ENCODE results near the gene SLC2A4RG.

Gene SLC2A4RG

GRCh38 chr20:63696306-63696627, 43.3 kb upstream of the SLC2A4RG start:
- Mint-ChIP-seq H3K36me3 (ENCODE audit: low read depth) (peaks cover 5% of the 10 kb centered on the region), H3K9me3 (peaks cover 3% of the 10 kb centered on the region), H3K27ac (no peak overlapping the region), H3K27me3 (ENCODE audit: low read depth, poor library complexity) (no peaks in the 10 kb centered on the region), H3K4me3 (no peak overlapping the region), H3K4me1 (peaks cover 26% of the 10 kb centered on the region)
- DNase-seq, result no peak
- TF ChIP-seq CTCF (IDR thresholded peaks at IDR 0.05), result no peak

- Mint-ChIP-seq H3K27ac (no peak within 1 kb of the TSS), H3K27me3 (ENCODE audit: low read depth, poor library complexity) (no peaks in the 10 kb centered on the region), H3K36me3 (ENCODE audit: low read depth) (peaks cover 5% of the 10 kb centered on the region), H3K4me1 (peaks cover 24% of the 10 kb centered on the region), H3K4me3 (no peak within 1 kb of the TSS), H3K9me3 (peaks cover 3% of the 10 kb centered on the region)
- peak; percentile 32 for DNase-seq
- no peak for TF ChIP-seq CTCF (IDR thresholded peaks at IDR 0.05)
These were observed 42.8 kb upstream of the SLC2A4RG start, which contains the start of gene TNFRSF6B for GRCh38 chr20:63696628-63697356. TSS of gene TNFRSF6B (plus strand) at chr20:63696652. CDS start at chr20:63696768, 116 bp downstream.

GRCh38 chr20:63697357-63697867, 42.2 kb upstream of the SLC2A4RG start:
- Mint-ChIP-seq H3K27ac (no peak overlapping the region), H3K9me3 (peaks cover 3% of the 10 kb centered on the region), H3K4me1 (peaks cover 24% of the 10 kb centered on the region), H3K36me3 (ENCODE audit: low read depth) (peaks cover 5% of the 10 kb centered on the region), H3K27me3 (ENCODE audit: low read depth, poor library complexity) (no peaks in the 10 kb centered on the region), H3K4me3 (no peak overlapping the region)
- no peak for DNase-seq
- no peak for TF ChIP-seq CTCF (IDR thresholded peaks at IDR 0.05)

GRCh38 chr20:63697868-63698545, 41.6 kb upstream of the SLC2A4RG start:
- H3K27me3 Mint-ChIP-seq (ENCODE audit: low read depth, poor library complexity), result no peaks in the 10 kb centered on the region
- TF ChIP-seq CTCF (IDR thresholded peaks at IDR 0.05), result no peak
- no peak overlapping the region for H3K27ac Mint-ChIP-seq
- H3K36me3 Mint-ChIP-seq (ENCODE audit: low read depth), result peaks cover 5% of the 10 kb centered on the region
- H3K9me3 Mint-ChIP-seq, result peaks cover 3% of the 10 kb centered on the region
- H3K4me1 Mint-ChIP-seq, result peaks cover 24% of the 10 kb centered on the region
- DNase-seq, result no peak
- peak overlapping the region; percentile 18 for H3K4me3 Mint-ChIP-seq

GRCh38 chr20:63698739-63699465, 40.7 kb upstream of the SLC2A4RG start:
- Mint-ChIP-seq H3K27me3 (ENCODE audit: low read depth, poor library complexity) (no peaks in the 10 kb centered on the region), H3K4me1 (peaks cover 24% of the 10 kb centered on the region), H3K36me3 (ENCODE audit: low read depth) (peaks cover 1% of the 10 kb centered on the region), H3K27ac (no peak overlapping the region), H3K9me3 (peaks cover under 1% of the 10 kb centered on the region), H3K4me3 (no peak overlapping the region)
- no peak for DNase-seq
- TF ChIP-seq CTCF (IDR thresholded peaks at IDR 0.05), result no peak
